Measurements from ENCODE around the gene SLC16A6. TPM values are rescaled to one million over a fixed set of nuclear protein-coding genes. Genes with fewer than 3 reads are reported as not detected.
A peak's percentile ranks its signal among the peaks of the same experiment; 100 is the strongest.

Gene SLC16A6
- total and polyA plus RNA-seq, 12 donors, result 0.47 to 83.0 (median 2.5) TPM

- 45 to 63% (median 50%) methylated on average over 4 of the region's 4 CpGs for WGBS, 4 donors
- intact Hi-C loops (cut with DNase I), result no loop called here
- TF ChIP-seq POLR2A (IDR thresholded peaks at IDR 0.05) (no peak), CTCF (IDR thresholded peaks at IDR 0.05) (no peak)
Observed at GRCh38 chr17:68305142-68305541, 14.2 kb upstream of the SLC16A6 start.

GRCh38 chr17:68304706-68305105 lies 13.8 kb upstream of the SLC16A6 start:
- intact Hi-C loops (cut with DNase I), result no loop called here
- 87 to 93% (median 91%) methylated on average over 6 of the region's 6 CpGs for WGBS, 4 donors
- no peaks in the 10 kb centered on the region for H3K36me3 ChIP-seq (replicated peaks in 1 of 2)
- TF ChIP-seq CTCF (IDR thresholded peaks at IDR 0.05), result no peak
- no peak for TF ChIP-seq POLR2A (IDR thresholded peaks at IDR 0.05)
- no peaks in the 10 kb centered on the region for H3K9me3 ChIP-seq (replicated peaks in 1 of 3)
- no peak overlapping the region for H3K4me3 ChIP-seq
- H3K27me3 ChIP-seq, result no peaks in the 10 kb centered on the region
- H3K4me1 ChIP-seq (replicated peaks in 1 of 2), result peaks cover 7% of the 10 kb centered on the region in 2 donors
- no peak for DNase-seq
- H3K27ac ChIP-seq, result peak overlapping the region in 3 of 5 donors; percentile 17 to 70 (median 48)

More at GRCh38 chr17:68305142-68305541, 14.2 kb upstream of the SLC16A6 start:
- Histone ChIP-seq H3K27me3 (no peaks in the 10 kb centered on the region), H3K4me3 (no peak overlapping the region), H3K27ac (peak overlapping the region in 3 of 5 donors; percentile 17 to 70 (median 48)), H3K36me3 (replicated peaks in 1 of 2) (no peaks in the 10 kb centered on the region), H3K4me1 (replicated peaks in 1 of 2) (peaks cover 7% of the 10 kb centered on the region in 2 donors), H3K9me3 (replicated peaks in 1 of 3) (no peaks in the 10 kb centered on the region)
- no peak for DNase-seq

- Histone ChIP-seq H3K4me1 (replicated peaks in 1 of 2) (peaks cover 7% of the 10 kb centered on the region in 2 donors), H3K27ac (peak overlapping the region in 3 of 5 donors; percentile 52 to 65 (median 55)), H3K36me3 (replicated peaks in 1 of 2) (no peaks in the 10 kb centered on the region), H3K9me3 (replicated peaks in 1 of 3) (no peaks in the 10 kb centered on the region), H3K27me3 (no peaks in the 10 kb centered on the region), H3K4me3 (no peak overlapping the region)
- WGBS, 4 donors, result 50 to 73% (median 61%) methylated on average over 4 of the region's 4 CpGs
- DNase-seq, result no peak
- intact Hi-C loops (cut with DNase I), result no loop called here
- no peak for TF ChIP-seq CTCF (IDR thresholded peaks at IDR 0.05)
- no peak for TF ChIP-seq POLR2A (IDR thresholded peaks at IDR 0.05)
Observed at GRCh38 chr17:68302666-68303065, 11.7 kb upstream of the SLC16A6 start.

- no peaks in the 10 kb centered on the region for H3K27me3 ChIP-seq
- H3K36me3 ChIP-seq (replicated peaks in 1 of 2), result no peaks in the 10 kb centered on the region
- no peak for TF ChIP-seq POLR2A (IDR thresholded peaks at IDR 0.05)
- no peak for TF ChIP-seq CTCF (IDR thresholded peaks at IDR 0.05)
- peaks cover 7% of the 10 kb centered on the region in 2 donors for H3K4me1 ChIP-seq (replicated peaks in 1 of 2)
- H3K9me3 ChIP-seq (replicated peaks in 1 of 3), result no peaks in the 10 kb centered on the region
- peak in 6 of 7 donors; percentile 36 to 67 (median 53) for DNase-seq
- H3K27ac ChIP-seq, result peak overlapping the region in 3 of 5 donors; percentile 52 to 65 (median 55)
- H3K4me3 ChIP-seq, result no peak overlapping the region
- intact Hi-C loops (cut with DNase I), result no loop called here
- WGBS, 4 donors, result 38 to 47% (median 39%) methylated on average over 10 of the region's 10 CpGs
Observed at GRCh38 chr17:68302066-68302564, 11.2 kb upstream of the SLC16A6 start.

All from adrenal gland (tissue), 12 donors.